ENCODE data around the gene DLX2.

The DLX2 gene

GRCh38 chr2:172107690-172108586 lies 5.2 kb upstream of the DLX2 start:
- in situ Hi-C loops (cut with HindIII; ENCODE audit: low sequenced_read_pairs): no loop called here

GRCh38 chr2:172106108-172106961 lies 3.6 kb upstream of the DLX2 start:
- in situ Hi-C loops (cut with HindIII; ENCODE audit: low sequenced_read_pairs): no loop called here

GRCh38 chr2:172105471-172106107 lies 2.9 kb upstream of the DLX2 start:
- in situ Hi-C loops (cut with HindIII; ENCODE audit: low sequenced_read_pairs): no loop called here

- in situ Hi-C loops (cut with HindIII; ENCODE audit: low sequenced_read_pairs): no loop called here
Measured at GRCh38 chr2:172103471-172104272, 972 bp upstream of the DLX2 start.

- in situ Hi-C loops (cut with HindIII; ENCODE audit: low sequenced_read_pairs): no loop called here
Measured at GRCh38 chr2:172101821-172102390, 794 bp downstream of the DLX2 start.

GRCh38 chr2:172100935-172101820 lies 1.5 kb downstream of the DLX2 start:
- in situ Hi-C loops (cut with HindIII; ENCODE audit: low sequenced_read_pairs): no loop called here

GRCh38 chr2:172100080-172100934 lies 2.4 kb downstream of the DLX2 start:
- in situ Hi-C loops (cut with HindIII; ENCODE audit: low sequenced_read_pairs): no loop called here

GRCh38 chr2:172099472-172100079 lies 3.1 kb downstream of the DLX2 start:
- in situ Hi-C loops (cut with HindIII; ENCODE audit: low sequenced_read_pairs): no loop called here

GRCh38 chr2:172098650-172099471 lies 3.8 kb downstream of the DLX2 start:
- in situ Hi-C loops (cut with HindIII; ENCODE audit: low sequenced_read_pairs): no loop called here

- in situ Hi-C loops (cut with HindIII; ENCODE audit: low sequenced_read_pairs): no loop called here
Measured at GRCh38 chr2:172098287-172098649, 4.4 kb downstream of the DLX2 start.

GRCh38 chr2:172097557-172098131 lies 5.1 kb downstream of the DLX2 start:
- in situ Hi-C loops (cut with HindIII; ENCODE audit: low sequenced_read_pairs): no loop called here

GRCh38 chr2:172096626-172097547 lies 5.8 kb downstream of the DLX2 start:
- in situ Hi-C loops (cut with HindIII; ENCODE audit: low sequenced_read_pairs): no loop called here

- in situ Hi-C loops (cut with HindIII; ENCODE audit: low sequenced_read_pairs): no loop called here
Measured at GRCh38 chr2:172095905-172096625, 6.6 kb downstream of the DLX2 start.

- in situ Hi-C loops (cut with HindIII; ENCODE audit: low sequenced_read_pairs): no loop called here
Measured at GRCh38 chr2:172095146-172095904, 7.4 kb downstream of the DLX2 start.
